ENCODE data around the gene LMOD3.

DNA sequence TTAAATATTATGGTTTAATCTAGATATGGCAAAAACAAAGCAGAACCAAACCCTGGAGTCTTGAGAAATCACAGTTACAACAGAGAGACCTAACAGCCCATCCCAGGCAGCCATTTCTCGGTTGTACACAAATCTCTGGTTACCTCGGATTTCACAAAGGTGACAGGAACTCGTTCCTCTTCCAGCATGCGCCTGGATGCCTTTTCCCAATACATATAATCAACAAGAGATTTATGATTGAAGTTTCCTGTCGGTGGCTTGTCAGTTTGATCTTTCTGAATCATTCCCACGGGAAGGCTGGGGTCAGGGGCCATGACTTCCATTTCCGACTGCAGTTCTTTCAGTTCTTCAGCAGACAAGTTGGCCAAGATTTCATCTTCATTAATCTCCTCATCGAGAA lies 445 bp downstream of the LMOD3 start:
- TF ChIP-seq JUND (IDR thresholded peaks at IDR 0.05; ENCODE audit: low read length) (no peak), SIN3A (conservative IDR thresholded peaks at IDR 0.05 in 1 of 2, IDR thresholded peaks at IDR 0.05 in 1 of 2; ENCODE audit: low read depth in 1 of 2, low read length in 2 of 2) (no peak), RBBP5 (IDR thresholded peaks at IDR 0.05; ENCODE audit: borderline replicate concordance, low read depth, low read length) (no peak), POLR2AphosphoS5 (IDR thresholded peaks at IDR 0.05; ENCODE audit: low read depth, low read length) (no peak), TAF1 (IDR thresholded peaks at IDR 0.05; ENCODE audit: low read depth, low read length) (no peak), FOSL1 (IDR thresholded peaks at IDR 0.05; ENCODE audit: insufficient read depth, low read depth, low read length) (no peak), RFX5 (IDR thresholded peaks at IDR 0.05; ENCODE audit: borderline replicate concordance, low read depth, low read length) (no peak), EZH2 (IDR thresholded peaks at IDR 0.05; ENCODE audit: low read depth, low read length, severe bottlenecking) (no peak), POLR2A (IDR thresholded peaks at IDR 0.05; ENCODE audit: control extremely low read depth in 1 of 2, low read depth in 2 of 2, low read length in 2 of 2) (no peak), RAD21 (IDR thresholded peaks at IDR 0.05 in 1 of 2, conservative IDR thresholded peaks at IDR 0.05 in 1 of 2; ENCODE audit: low read depth in 2 of 2, low read length in 2 of 2) (no peak), CEBPB (IDR thresholded peaks at IDR 0.05; ENCODE audit: low read depth, low read length) (no peak), KDM1A (IDR thresholded peaks at IDR 0.05; ENCODE audit: borderline replicate concordance, low read length) (no peak), NRF1 (IDR thresholded peaks at IDR 0.05; ENCODE audit: low read depth, low read length) (no peak)
- TF ChIP-seq, protein P1, sequence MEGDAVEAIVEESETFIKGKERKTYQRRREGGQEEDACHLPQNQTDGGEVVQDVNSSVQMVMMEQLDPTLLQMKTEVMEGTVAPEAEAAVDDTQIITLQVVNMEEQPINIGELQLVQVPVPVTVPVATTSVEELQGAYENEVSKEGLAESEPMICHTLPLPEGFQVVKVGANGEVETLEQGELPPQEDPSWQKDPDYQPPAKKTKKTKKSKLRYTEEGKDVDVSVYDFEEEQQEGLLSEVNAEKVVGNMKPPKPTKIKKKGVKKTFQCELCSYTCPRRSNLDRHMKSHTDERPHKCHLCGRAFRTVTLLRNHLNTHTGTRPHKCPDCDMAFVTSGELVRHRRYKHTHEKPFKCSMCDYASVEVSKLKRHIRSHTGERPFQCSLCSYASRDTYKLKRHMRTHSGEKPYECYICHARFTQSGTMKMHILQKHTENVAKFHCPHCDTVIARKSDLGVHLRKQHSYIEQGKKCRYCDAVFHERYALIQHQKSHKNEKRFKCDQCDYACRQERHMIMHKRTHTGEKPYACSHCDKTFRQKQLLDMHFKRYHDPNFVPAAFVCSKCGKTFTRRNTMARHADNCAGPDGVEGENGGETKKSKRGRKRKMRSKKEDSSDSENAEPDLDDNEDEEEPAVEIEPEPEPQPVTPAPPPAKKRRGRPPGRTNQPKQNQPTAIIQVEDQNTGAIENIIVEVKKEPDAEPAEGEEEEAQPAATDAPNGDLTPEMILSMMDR (IDR thresholded peaks at IDR 0.05; ENCODE audit: control extremely low read depth in 1 of 3, insufficient read depth in 1 of 3, low read depth in 1 of 3, low read length in 3 of 3): no peak

Measured in H1 (cell line).